ENCODE results near the gene PIM2.

Gene PIM2

GRCh38 chrX:48934581-48935300 lies 15.9 kb upstream of the PIM2 start:
- TF ChIP-seq CTCF (IDR thresholded peaks at IDR 0.05), result no peak
- DNase-seq, result no peak
- Mint-ChIP-seq H3K9me3 (peaks cover 38% of the 10 kb centered on the region), H3K4me3 (no peak overlapping the region), H3K4me1 (peaks cover 22% of the 10 kb centered on the region), H3K27me3 (ENCODE audit: low read depth, poor library complexity) (no peaks in the 10 kb centered on the region), H3K36me3 (ENCODE audit: low read depth) (peaks cover 62% of the 10 kb centered on the region), H3K27ac (no peak overlapping the region)

DNA sequence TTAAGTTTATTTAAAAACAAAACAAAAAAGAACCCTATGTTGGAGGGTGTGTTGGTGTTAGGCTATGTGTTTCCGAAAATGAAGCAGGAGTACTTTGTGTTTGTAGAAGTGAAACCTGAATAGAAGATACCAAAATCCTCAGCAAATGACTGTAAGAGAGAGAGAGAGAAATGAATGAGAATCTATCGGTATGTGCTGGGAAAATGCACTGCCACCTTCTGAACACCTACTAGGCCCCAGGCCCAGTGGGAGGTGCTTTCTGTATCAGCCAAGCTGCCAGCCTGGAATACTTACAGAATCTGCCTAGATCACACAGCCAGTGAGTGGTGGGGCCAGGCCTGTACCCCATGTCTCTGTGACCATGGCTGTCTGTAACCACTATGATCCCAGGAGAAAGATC lies 14.9 kb upstream of the PIM2 start:
- H3K36me3 Mint-ChIP-seq (ENCODE audit: low read depth), result peaks cover 55% of the 10 kb centered on the region
- peaks cover 30% of the 10 kb centered on the region for H3K9me3 Mint-ChIP-seq
- no peak overlapping the region for H3K4me3 Mint-ChIP-seq
- DNase-seq, result no peak
- no peak overlapping the region for H3K27ac Mint-ChIP-seq
- H3K4me1 Mint-ChIP-seq, result peaks cover 15% of the 10 kb centered on the region
- no peaks in the 10 kb centered on the region for H3K27me3 Mint-ChIP-seq (ENCODE audit: low read depth, poor library complexity)
- no peak for TF ChIP-seq CTCF (IDR thresholded peaks at IDR 0.05)

DNA sequence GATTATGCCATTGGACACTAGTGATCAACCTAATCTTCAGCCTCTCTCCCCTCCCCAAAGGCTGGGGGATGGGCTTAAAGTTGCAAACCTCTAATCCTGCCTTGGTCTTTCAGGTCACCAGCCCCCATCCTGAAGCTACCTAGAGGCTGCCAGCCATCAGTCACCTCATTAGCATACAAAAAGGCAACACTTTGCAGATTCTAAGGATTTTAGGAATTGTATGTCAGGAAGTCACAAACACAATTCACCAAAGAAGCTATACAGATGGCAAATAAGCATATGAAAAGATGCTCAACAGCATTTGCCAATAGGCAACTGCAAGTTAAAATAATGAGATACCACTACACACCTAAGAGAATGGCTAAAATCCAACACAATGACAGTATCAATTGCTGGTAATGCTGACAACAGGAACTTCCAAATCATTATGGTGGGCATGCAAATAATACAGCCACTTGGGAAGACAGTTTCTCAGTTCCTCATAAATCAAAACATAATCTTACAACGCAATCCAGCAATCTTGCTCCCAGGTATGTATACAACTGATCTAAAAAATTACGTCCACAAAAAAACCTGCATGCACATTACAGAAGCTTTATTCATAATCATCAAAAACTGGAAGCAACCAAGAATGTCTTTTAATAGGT lies 9.0 kb upstream of the PIM2 start:
- no peak for DNase-seq
- H3K27me3 Mint-ChIP-seq (ENCODE audit: low read depth, poor library complexity), result no peaks in the 10 kb centered on the region
- no peak for TF ChIP-seq CTCF (IDR thresholded peaks at IDR 0.05)
- peaks cover 55% of the 10 kb centered on the region for H3K36me3 Mint-ChIP-seq (ENCODE audit: low read depth)
- H3K4me3 Mint-ChIP-seq, result no peak overlapping the region
- H3K4me1 Mint-ChIP-seq, result peaks cover 7% of the 10 kb centered on the region
- H3K9me3 Mint-ChIP-seq, result peaks cover 34% of the 10 kb centered on the region
- H3K27ac Mint-ChIP-seq, result no peak overlapping the region

DNA sequence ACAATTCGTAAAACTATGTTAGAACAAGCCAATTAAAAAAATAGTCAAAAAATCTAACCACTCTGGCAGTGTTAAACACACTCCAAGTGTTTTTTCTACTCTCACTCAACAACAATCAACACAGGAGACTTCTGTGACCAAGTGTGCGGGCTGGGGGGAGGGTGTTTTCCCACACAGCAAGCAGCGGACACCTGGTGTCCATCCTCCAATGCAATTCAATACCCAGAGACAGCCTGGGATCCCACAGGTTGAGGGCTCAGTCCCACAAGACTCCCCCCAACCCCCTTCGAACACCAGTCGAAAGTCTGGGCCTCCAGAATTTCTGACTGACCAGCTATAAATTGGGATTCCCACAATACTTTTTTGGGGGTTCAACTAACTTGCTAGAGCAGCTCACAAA lies 8.3 kb upstream of the PIM2 start:
- no peak for TF ChIP-seq CTCF (IDR thresholded peaks at IDR 0.05)
- peaks cover 7% of the 10 kb centered on the region for H3K4me1 Mint-ChIP-seq
- H3K27me3 Mint-ChIP-seq (ENCODE audit: low read depth, poor library complexity), result no peaks in the 10 kb centered on the region
- H3K36me3 Mint-ChIP-seq (ENCODE audit: low read depth), result peaks cover 52% of the 10 kb centered on the region
- H3K9me3 Mint-ChIP-seq, result peaks cover 33% of the 10 kb centered on the region
- DNase-seq, result no peak
- H3K27ac Mint-ChIP-seq, result no peak overlapping the region
- H3K4me3 Mint-ChIP-seq, result no peak overlapping the region

DNA sequence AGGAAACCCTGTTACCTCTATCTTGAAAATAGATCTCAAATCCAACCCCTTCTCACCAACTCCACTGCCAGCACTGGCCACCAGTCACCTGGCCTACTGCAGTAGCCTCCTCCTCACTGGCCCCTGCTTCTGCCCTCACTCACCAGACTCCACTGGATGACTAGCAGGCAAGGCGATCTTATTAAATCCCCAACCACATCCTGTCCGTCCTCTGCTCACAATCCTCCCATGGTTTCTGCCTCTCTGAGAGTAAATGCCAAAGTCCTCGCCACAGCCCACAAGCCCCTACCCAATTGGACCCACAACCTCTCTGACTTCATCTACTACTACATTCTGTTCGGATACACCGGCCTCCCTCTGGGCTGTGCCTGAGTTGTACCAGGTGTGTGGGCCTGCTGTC lies 5.4 kb upstream of the PIM2 start:
- peaks cover 37% of the 10 kb centered on the region for H3K36me3 Mint-ChIP-seq (ENCODE audit: low read depth)
- peaks cover 22% of the 10 kb centered on the region for H3K4me1 Mint-ChIP-seq
- H3K9me3 Mint-ChIP-seq, result peaks cover 38% of the 10 kb centered on the region
- peaks cover 3% of the 10 kb centered on the region for H3K27me3 Mint-ChIP-seq (ENCODE audit: low read depth, poor library complexity)
- TF ChIP-seq CTCF (IDR thresholded peaks at IDR 0.05), result no peak
- no peak overlapping the region for H3K4me3 Mint-ChIP-seq
- H3K27ac Mint-ChIP-seq, result no peak overlapping the region
- no peak for DNase-seq

DNA sequence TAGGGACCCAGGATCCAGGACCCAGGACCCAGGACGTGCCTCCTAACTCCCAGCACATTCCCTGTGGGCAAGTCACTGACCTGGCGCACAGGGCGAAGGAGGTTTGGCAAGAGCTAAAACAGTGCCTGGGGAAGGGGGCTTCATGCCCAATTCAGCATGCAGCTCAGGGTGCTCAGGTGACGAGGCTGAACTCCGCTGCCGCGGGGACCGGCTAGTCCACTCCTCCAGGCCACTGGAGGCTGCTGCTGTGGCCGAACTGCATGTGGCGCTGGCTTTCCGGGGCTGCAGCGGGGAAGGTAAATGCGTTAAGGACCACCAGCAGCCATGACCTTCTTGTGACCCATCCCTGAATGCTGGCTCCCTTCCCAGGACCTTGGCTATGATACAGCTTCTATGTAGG lies 4.9 kb upstream of the PIM2 start:
- TF ChIP-seq CTCF (IDR thresholded peaks at IDR 0.05), result no peak
- H3K27ac Mint-ChIP-seq, result no peak overlapping the region
- peaks cover 38% of the 10 kb centered on the region for H3K9me3 Mint-ChIP-seq
- no peak for DNase-seq
- no peak overlapping the region for H3K4me3 Mint-ChIP-seq
- H3K27me3 Mint-ChIP-seq (ENCODE audit: low read depth, poor library complexity), result peaks cover 3% of the 10 kb centered on the region
- peaks cover 23% of the 10 kb centered on the region for H3K4me1 Mint-ChIP-seq
- H3K36me3 Mint-ChIP-seq (ENCODE audit: low read depth), result peaks cover 36% of the 10 kb centered on the region
